ENCODE results near the gene FAM90A26. TPM values are rescaled to one million over a fixed set of nuclear protein-coding genes. Genes with fewer than 3 reads are reported as not detected.
"Not testable (repeated sequence)": the region's sequence is repeated elsewhere in the genome, so short reads cannot be mapped to it uniquely, and the experiment has no call there.

The FAM90A26 gene, protein sequence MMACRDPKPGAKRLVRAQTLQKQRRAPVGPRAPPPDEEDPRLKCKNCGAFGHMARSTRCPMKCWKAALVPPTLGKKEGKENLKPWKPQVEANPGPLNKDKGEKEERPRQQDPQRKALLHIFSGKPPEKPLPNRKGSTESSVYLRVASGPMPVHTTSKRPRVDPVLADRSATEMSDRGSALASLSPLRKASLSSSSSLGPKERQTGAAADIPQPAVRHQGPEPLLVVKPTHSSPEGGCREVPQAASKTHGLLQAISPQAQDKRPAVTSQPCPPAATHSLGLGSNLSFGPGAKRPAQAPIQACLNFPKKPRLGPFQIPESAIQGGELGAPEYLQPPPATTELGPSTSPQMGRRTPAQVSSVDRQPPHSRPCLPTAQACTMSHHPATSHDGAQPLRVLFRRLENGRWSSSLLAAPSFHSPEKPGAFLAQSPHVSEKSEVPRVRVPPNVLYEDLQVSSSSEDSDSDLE
- total RNA-seq: not detected
- long read RNA-seq: 0 reads

DNA sequence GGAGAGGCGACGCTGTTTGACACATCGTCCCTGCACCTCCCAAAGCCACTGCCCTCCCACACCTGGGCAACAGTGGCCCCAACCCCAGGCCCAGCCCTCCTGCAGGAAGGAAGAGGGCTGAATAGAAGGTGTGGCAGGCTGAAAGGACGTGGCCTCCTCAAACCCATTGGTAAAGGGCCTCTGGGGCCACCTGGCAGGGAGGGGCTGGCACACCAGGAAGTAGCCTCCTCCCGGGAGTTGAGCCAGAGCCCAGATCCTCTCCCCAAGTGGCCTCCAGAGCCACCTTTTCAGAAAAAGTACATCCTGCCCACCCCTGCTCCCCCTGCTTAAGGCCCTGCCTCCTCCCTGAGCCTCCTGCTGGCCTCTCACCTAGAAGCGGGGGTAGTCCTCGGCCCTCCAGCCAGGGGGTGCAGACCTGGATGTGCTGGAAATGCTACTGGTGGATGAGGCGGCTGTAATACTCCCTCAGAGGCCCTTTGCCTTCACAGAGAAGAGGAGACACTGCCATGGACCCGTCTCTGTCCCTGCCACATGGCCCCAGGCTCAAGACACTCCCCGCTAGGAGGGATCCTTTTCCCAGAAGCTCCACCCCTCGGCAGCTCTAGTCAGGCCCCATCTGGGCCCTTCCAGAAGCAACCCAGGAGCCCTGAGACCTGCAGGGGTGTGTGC, at the start of gene FAM90A26:
Gene FAM90A26 (plus strand): TSS at position 619 of the 669 bp plus-strand sequence. CDS start 2,764 bp downstream, outside the sequence.
- DNase-seq (ENCODE audit: low spot score); intact Hi-C loops (cut with DNase I): not testable (repeated sequence)

DNA sequence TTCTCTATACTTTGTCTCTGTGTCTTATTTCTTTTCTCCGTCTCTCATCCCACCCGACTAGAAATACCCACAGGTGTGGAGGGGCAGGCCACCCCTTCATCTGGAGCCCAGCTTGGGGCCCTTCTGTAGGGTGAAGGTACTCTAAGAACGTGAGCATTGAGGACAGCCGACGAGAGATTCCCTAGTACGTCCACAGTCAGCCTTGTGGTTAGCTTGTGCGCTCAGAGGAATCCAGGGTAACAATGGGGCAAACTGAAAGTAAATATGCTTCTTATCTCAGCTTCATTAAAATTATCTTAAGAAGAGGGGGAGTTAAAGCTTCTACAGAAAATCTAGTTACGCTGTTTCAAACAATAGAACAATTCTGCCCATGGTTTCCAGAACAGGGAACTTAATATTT, 47.5 kb upstream of the FAM90A26 start:
- intact Hi-C loops (cut with DNase I): not testable (repeated sequence)

DNA sequence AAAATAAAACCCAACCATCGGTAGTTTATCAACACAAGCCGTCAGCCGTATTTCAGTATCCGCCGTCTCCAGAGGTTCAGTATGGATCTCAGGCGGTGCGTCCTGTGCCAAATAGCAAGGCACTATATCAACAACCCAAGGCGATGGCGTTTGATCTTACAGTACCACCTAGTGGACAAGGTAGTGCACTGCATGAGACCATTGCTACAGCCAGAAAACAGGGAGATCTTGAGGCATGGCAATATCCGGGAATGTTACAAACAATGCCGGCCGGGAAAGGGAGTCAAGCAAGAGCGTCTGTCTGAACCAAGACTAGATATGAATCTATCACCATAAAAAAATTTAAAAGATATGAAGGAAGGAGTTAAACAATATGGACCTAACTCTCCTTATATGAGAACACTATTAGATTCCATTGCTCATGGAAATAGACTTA, 46.6 kb upstream of the FAM90A26 start:
- DNase-seq (ENCODE audit: low spot score): peak; percentile 55
- intact Hi-C loops (cut with DNase I): not testable (repeated sequence)

More for the DNA sequence above, 47.5 kb upstream of the FAM90A26 start:
- peak; percentile 19 for DNase-seq (ENCODE audit: low spot score)

DNA sequence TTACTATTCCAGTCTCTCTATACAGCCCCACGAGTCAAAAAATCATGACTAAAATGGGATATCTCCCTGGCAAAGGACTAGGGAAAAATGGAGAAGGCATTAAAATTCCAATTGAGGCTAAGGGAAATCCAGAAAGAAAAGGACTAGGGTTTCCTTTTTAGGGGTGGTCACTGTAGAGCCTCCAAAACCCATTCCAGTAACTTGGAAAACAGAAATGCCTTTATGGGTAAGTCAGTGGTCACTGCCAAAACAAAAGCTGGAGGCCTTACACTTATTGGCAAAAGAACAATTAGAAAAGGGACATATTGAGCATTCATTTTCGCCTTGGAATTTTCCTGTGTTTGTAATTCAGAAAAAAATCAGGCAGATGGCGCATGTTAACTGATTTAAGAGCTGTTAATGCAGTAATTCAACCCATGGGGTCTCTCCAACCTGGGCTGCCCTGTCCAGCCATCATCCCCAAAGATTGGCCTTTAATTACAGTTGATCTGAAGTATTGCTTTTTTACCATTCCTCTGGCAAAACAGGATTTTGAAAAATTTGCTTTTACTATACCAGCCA, 44.5 kb upstream of the FAM90A26 start:
- DNase-seq (ENCODE audit: low spot score); intact Hi-C loops (cut with DNase I): not testable (repeated sequence)

DNA sequence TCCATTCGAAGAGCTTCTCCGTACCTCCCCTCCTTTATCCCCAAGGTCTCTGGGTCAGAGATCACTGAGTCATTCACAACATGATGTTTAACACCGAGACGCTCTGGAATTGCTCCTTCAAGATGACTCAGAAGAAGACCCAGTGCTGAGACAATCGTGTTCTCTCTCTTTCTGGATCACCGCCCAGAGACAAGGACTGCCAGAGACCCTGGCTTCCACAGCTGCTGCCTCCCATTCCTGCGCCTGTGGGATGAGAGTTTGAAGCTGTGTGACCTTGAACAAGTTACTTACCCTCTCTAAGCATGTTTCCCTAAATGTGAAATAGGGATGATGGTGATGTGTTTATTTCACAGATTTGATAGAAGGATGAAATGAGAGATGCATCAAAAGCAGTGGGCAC, 38.8 kb upstream of the FAM90A26 start:
- DNase-seq (ENCODE audit: low spot score): peak; percentile 63
- intact Hi-C loops (cut with DNase I): not testable (repeated sequence)

DNA sequence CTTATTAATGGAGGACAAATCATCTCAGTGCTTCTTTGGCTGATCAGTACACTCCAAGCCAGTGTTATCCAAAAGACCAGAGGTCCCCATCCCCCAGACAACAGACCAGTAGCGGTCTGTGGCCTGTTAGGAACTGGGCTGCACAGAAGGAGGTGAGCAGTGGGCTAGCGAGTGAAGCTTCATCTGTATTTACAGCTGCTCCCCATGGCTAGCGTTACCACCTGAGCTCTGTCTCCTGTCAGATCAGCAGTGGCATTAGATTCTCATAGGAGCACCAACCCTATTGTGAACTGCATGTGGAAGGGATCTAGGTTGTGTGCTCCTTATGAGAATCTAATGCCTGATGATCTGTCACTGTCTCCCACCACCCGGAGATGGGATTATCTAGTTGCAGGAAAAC, 37.4 kb upstream of the FAM90A26 start:
- peak; percentile 24 for DNase-seq (ENCODE audit: low spot score)
- intact Hi-C loops (cut with DNase I): not testable (repeated sequence)

DNA sequence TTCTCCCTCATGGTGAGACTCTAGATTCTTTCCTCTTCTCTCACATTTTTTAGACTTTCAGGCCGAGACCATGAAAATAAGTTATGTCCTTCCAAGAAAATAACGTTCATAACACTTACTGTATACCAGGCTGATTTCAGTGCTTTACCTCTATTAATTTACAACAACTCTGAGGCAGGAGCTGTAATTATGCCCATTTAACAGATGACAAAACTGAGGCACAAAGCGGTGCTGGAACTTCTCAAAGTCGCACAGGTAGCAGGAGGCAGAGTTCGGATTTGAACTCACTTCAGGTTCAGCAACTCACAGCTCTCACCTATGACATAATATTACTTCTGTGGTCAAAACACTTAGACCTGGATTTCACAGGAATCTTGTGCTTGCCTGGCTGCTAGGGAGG, 36.2 kb upstream of the FAM90A26 start:
- DNase-seq (ENCODE audit: low spot score); intact Hi-C loops (cut with DNase I): not testable (repeated sequence)

DNA sequence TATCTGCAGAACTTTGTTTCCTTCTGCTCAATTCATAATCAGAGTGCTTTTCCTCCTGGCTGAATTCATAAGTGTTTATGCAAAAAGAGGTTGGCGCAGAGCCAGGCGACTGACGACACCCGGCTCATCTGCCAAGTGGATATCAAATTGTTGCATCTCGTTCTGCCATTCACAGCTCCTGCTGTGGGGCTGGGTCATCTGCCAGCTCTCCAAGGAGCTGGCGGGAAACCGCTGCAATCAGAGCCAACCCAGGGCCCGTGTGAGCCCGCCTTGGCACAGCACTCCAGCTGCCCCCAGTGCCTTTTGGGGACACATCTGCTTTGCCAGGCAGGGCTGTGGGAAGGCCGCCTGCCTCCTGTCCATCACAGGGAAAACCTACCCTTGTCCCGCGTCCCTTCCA, 35.7 kb upstream of the FAM90A26 start:
- DNase-seq (ENCODE audit: low spot score); intact Hi-C loops (cut with DNase I): not testable (repeated sequence)

DNA sequence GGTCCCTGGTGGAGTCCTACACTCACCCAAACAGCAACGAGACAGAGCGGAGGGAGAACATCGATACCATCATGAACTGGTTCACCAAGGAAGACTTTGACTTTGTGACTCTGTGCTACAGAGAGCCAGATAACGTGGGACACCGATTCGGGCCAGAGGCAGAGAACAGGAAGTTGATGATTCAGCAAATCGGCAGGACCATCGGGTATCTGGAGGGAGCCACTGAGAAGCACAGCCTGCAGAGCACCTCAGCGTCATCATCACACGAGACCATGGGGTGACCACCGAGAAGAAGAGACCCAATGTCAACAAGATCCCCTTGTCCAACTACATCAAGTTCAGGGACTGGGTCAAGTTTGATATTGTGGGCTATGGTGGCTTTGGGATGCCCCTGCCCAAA, 29.2 kb upstream of the FAM90A26 start:
- peak; percentile 51 for DNase-seq (ENCODE audit: low spot score)
- intact Hi-C loops (cut with DNase I): not testable (repeated sequence)

DNA sequence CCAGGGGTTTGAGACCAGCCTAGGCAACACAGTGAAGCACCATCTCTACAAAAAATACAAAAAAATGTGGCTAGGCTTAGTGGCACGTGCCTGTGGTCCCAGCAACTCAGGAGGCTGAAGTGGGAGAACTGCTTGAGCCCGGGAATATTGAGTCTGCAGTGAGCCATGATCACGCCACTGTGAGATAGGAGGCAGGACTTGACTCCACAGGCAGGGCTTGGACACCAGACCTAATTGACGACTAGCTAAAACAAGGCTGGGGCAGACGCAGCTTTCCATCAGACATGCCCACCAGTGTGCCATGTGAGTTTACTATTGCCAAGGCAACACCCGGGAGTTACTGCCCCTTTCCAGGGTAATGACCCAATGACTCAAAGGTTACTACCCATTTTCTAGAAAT, 27.4 kb upstream of the FAM90A26 start:
- intact Hi-C loops (cut with DNase I): not testable (repeated sequence)
- peak; percentile 62 for DNase-seq (ENCODE audit: low spot score)

DNA sequence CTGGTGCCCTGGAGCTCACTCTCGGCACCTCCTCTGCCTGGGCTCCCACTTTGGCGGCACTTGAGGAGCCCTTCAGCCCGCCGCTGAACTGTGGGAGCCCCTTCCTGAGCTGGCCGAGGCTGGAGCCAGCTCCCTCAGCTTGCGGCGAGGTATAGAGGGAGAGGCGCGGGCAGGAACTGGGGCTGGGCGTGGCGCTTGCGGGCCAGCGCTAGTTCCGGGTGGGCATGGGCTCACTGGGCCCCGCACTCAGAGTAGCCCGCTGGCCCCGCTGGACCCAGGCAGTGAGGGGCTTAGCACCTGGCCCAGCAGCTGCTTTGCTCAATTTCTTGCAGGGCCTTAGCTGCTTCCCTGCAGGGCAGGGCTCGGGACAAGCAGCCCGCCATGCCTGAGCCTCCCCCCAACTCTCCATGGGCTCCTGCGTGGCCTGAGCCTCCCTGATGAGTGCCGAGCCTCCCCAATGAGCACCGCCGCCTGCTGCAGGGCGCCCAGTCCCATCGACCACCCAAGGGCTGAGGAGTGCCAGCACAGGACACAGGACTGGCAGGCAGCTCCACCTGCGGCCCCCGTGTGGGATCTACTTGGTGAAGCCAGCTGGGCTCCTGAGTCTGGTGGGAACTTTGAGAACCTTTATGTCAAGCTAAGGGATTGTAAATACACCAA, 26.7 kb upstream of the FAM90A26 start:
- intact Hi-C loops (cut with DNase I): no loop called here
- peak; percentile 51 for DNase-seq (ENCODE audit: low spot score)

DNA sequence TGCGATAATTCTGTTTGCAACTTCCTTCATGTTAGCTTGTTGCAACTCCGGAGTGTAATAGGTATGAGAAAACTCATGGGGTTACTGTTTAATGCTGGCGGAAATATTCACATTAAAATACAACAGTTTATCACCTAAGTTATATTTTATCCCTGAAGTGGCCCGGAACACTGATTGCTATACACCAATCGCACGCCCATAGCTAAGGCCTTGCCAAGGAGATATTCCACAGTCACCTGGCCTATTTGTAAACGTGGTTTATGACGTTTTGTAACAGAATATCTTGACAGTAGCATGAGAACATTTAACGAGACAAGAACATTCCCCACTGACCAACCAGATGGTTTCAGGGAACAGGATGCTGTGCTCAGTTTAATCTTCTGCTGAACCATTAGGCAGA, 23.2 kb upstream of the FAM90A26 start:
- intact Hi-C loops (cut with DNase I): no loop called here
- no peak for DNase-seq (ENCODE audit: low spot score)

DNA sequence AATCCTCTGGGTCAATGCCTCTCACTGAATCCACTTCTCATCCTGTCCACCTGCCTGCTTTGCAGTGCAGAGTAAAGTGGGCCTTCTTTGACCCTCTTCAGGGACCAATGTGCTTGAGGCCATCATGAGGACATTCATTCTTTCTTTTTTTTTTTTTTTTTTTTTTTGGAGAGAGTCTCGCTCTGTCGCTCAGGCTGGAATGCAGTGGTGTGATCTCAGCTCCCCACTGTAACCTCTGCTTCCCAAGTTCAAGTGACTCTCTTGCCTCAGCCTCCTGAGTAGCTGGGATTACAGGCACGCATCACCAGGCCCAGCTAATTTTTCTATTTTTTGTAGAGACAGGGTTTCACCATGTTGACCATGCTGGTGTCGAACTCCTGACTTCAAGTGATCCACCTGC, 22.8 kb upstream of the FAM90A26 start:
- intact Hi-C loops (cut with DNase I); DNase-seq (ENCODE audit: low spot score): not testable (repeated sequence)

DNA sequence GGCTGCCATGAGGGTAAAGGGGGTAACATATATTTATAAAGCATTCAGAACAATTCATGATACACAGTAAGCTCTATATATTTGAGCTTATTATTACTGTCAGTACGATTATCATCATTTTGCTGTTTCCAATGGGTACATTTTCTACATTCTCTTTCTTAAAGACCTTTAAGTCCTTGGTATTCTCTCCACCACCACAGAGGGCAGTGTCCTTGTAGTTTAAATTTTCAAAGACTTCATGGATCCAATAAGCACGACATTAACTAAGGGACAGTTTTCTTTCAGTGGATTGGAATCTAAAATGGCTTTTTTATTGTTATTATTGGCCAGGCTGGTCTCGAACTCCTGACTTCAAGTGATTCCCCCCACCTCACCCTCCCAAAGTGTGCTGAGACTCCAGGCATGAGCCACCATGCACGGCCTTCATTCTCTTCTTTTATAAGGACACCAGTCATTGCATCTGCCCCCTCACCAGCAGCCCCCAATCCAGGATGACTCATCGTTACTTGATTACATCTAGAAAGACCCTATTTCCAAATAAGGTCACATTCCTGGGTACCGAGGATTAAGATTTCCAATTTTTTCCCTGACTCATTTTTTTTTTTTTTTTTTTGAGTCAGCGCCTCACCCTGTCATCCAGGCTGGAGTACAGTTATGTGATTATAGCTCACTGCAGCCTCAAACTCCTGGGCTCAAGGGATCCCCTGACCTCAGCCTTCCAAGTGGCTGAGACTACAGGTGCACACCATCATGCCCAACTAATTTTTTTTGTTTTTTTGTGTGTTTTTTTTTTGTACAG, 21.4 kb upstream of the FAM90A26 start:
- intact Hi-C loops (cut with DNase I); DNase-seq (ENCODE audit: low spot score): not testable (repeated sequence)

DNA sequence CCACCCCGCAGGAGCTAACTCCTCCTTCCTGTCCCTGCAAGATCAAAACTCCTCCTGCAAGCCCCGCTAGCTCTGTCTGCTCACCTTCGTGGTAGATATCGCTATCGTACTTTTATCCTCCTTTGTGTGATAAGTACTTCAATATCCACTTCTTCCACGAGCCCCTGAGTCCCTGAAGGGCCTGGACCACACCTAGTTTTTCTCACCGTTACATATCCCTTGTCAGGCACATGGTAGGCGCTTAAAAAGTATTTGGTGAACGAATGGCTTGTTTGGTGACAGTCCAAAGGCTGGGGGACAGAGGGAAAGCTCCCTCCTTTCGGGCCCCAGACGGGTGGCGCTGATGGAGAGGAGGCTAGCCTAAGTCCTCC, 18.4 kb upstream of the FAM90A26 start:
- intact Hi-C loops (cut with DNase I); DNase-seq (ENCODE audit: low spot score): not testable (repeated sequence)

DNA sequence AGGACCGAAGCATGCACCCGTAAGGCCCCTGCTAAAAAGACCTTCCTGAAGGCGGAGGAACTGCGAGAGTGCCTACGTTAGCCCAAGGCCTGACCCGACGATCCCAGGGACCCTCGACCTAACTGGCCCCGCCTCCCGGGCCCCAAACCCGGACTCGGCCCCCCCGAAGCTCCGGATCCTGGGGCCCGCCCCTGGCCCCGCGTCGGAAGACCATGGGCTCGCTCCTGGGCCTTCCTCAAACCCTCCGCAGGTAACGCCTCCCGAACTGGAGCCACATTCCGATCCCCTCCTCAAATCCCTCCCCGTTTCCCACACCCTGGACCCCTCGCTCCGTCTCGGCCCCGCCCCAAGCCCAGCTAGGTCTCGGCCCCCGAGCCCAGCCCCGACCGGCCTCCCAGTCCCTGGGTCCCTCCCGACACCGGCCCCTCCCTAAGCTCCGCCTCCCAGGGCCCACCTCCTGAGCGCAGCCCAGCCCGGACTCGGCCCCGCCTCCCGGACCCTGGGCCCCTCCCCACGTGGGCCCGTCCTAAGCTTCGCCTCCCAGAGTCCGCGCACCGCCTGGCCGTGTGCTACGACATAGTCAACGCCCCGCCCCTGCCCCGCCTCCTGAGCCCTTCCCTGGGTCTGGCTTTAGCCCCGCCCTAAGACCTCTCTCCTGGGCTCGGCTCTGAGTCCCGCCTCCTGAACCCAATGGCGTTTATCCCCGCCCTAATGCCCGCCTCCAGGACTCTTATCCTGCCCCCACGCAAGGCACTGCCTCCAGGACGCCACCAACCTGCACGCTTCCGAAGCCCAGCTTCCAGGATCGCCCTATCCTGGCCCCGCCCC, 17.8 kb upstream of the FAM90A26 start:
- DNase-seq (ENCODE audit: low spot score): peak; percentile 97
- intact Hi-C loops (cut with DNase I): not testable (repeated sequence)

DNA sequence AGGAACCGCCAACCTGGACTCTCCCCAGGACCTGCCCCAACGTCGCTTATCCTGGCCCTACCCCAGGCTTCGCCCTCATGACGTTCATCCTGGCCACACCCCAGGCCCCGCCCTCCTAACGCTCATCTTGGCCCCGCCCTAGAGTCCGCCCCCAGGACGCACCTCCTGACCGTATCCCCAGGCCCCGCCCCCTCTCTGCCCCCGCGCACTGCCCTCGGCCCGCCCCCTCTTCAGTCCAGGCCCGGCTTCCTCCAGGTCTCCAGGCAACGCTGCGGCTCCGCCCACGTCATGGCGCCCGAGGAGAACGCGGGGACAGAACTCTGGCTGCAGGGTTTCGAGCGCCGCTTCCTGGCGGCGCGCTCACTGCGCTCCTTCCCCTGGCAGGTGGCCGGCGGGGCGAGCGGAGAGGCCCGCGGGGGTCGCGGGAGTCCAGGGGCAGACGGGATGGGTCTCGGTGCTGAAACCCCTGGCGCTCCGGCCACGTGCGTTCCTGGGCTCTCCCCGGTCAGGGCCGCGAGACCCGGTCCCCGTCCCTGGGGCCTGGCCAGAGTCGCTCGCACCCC, 17.1 kb upstream of the FAM90A26 start:
- peak; percentile 98 for DNase-seq (ENCODE audit: low spot score)
- intact Hi-C loops (cut with DNase I): not testable (repeated sequence)
